ENCODE results near the gene NALCN.

The NALCN gene

GRCh38 chr13:101408154-101408553 is 8.2 kb downstream of the NALCN start:
- CTCF ChIA-PET, result no interaction called here

GRCh38 chr13:101406791-101407190 is 9.5 kb downstream of the NALCN start:
- POLR2A ChIA-PET (ENCODE audit: low non-redundant PET), result no interaction called here
- DNase-seq (ENCODE audit: low spot score), result peak; percentile 34
- CTCF ChIA-PET, result no interaction called here
- no peak for TF ChIP-seq CTCF (conservative IDR thresholded peaks at IDR 0.05; ENCODE audit: low read depth)
- no peak overlapping the region for H3K27ac ChIP-seq

More at GRCh38 chr13:101408154-101408553, 8.2 kb downstream of the NALCN start:
- no peak for DNase-seq (ENCODE audit: low spot score)
- TF ChIP-seq CTCF (conservative IDR thresholded peaks at IDR 0.05; ENCODE audit: low read depth), result no peak
- H3K27ac ChIP-seq, result no peak overlapping the region
- POLR2A ChIA-PET (ENCODE audit: low non-redundant PET), result no interaction called here

GRCh38 chr13:101401196-101401595 is 15.1 kb downstream of the NALCN start:
- POLR2A ChIA-PET (ENCODE audit: low non-redundant PET), result no interaction called here
- no peak for TF ChIP-seq CTCF (conservative IDR thresholded peaks at IDR 0.05; ENCODE audit: low read depth)
- CTCF ChIA-PET, result no interaction called here
- no peak overlapping the region for H3K27ac ChIP-seq
- DNase-seq (ENCODE audit: low spot score), result no peak

GRCh38 chr13:101399365-101399764 is 16.9 kb downstream of the NALCN start:
- ChIA-PET CTCF (no interaction called here), POLR2A (ENCODE audit: low non-redundant PET) (no interaction called here)
- no peak overlapping the region for H3K27ac ChIP-seq
- TF ChIP-seq CTCF (conservative IDR thresholded peaks at IDR 0.05; ENCODE audit: low read depth), result no peak
- no peak for DNase-seq (ENCODE audit: low spot score)

GRCh38 chr13:101398920-101399319 is 17.4 kb downstream of the NALCN start:
- no peak for TF ChIP-seq CTCF (conservative IDR thresholded peaks at IDR 0.05; ENCODE audit: low read depth)
- no peak for DNase-seq (ENCODE audit: low spot score)
- ChIA-PET CTCF (no interaction called here), POLR2A (ENCODE audit: low non-redundant PET) (no interaction called here)
- H3K27ac ChIP-seq, result no peak overlapping the region

- no peak for DNase-seq (ENCODE audit: low spot score)
- TF ChIP-seq CTCF (conservative IDR thresholded peaks at IDR 0.05; ENCODE audit: low read depth), result no peak
- H3K27ac ChIP-seq, result no peak overlapping the region
- ChIA-PET POLR2A (ENCODE audit: low non-redundant PET) (no interaction called here), CTCF (no interaction called here)
These were observed 18.1 kb downstream of the NALCN start for GRCh38 chr13:101398191-101398590.

GRCh38 chr13:101397742-101398141 is 18.6 kb downstream of the NALCN start:
- no peak for TF ChIP-seq CTCF (conservative IDR thresholded peaks at IDR 0.05; ENCODE audit: low read depth)
- POLR2A ChIA-PET (ENCODE audit: low non-redundant PET), result no interaction called here
- CTCF ChIA-PET, result no interaction called here

More at GRCh38 chr13:101397742-101398141, 18.6 kb downstream of the NALCN start:
- peak; percentile 81 for DNase-seq (ENCODE audit: low spot score)
- H3K27ac ChIP-seq, result no peak overlapping the region

All from RWPE1 (cell line).